Transverse colon (tissue), 4 donors: ENCODE results near the gene GAMT. TPM values are rescaled to one million over a fixed set of nuclear protein-coding genes. Genes with fewer than 3 reads are reported as not detected.

Experiments
- DNase-seq: peaks from one replicate; pipeline ENCODE4 v3.0.0-alpha.2; 2019
- H3K27ac ChIP-seq, 4 donors: fragments of 200-600 bp; sonication (generic); 2 replicates each; pipeline ENCODE4 v1.5.1; 2016 to 2018; ENCODE audit warnings: inconsistent platforms in 4 of 4
- H3K27me3 ChIP-seq: fragments of 200-600 bp; sonication (generic); 2 replicates; pipeline ENCODE4 v1.5.1; 2017; ENCODE audit warnings: inconsistent platforms
- H3K36me3 ChIP-seq, 4 donors: fragments of 200-600 bp; sonication (generic); 2 replicates each; pipeline ENCODE4 v1.5.1; 2017 to 2019; ENCODE audit warnings: inconsistent platforms in 4 of 4
- H3K4me1 ChIP-seq, 4 donors: fragments of 200-600 bp; sonication (generic); 2 replicates each; pipeline ENCODE4 v1.5.1; 2017 to 2020; ENCODE audit warnings: inconsistent platforms in 4 of 4
- H3K4me3 ChIP-seq, 4 donors: fragments of 200-600 bp; sonication (generic); 1 replicate in 1 of 4; 2 replicates in 3 of 4; pipeline versions ENCODE4 v1.5.1 to v1.6.1; 2017 to 2019; ENCODE audit warnings: inconsistent platforms in 4 of 4
- H3K9me3 ChIP-seq, 2 donors: fragments of 200-600 bp; sonication (generic); 2 replicates each; pipeline ENCODE4 v1.5.1; 2017 to 2019; ENCODE audit warnings: inconsistent platforms in 2 of 2
- CTCF ChIP-seq, 5 experiments: fragments of 200-600 bp in 3 of 5; fragments of 450-650 bp in 2 of 5; sonication (generic) in 3 of 5; IDR thresholded peaks; 1 replicate in 2 of 5; 2 replicates in 3 of 5; pipeline ENCODE4 v1.5.1; 2016 to 2017; ENCODE audit warnings: antibody characterized with exemption in 5 of 5, inconsistent platforms in 3 of 5, mild to moderate bottlenecking in 2 of 5, moderate library complexity in 1 of 5
- EP300 ChIP-seq: sonication (generic); formaldehyde crosslinking; IDR thresholded peaks from one replicate; pipeline ENCODE4 v1.6.1; 2017; ENCODE audit warnings: antibody characterized with exemption, low read depth
- POLR2A ChIP-seq: fragments of 450-650 bp; IDR thresholded peaks from one replicate; pipeline ENCODE4 v1.6.1; 2016; ENCODE audit warnings: antibody characterized with exemption, mild to moderate bottlenecking, moderate library complexity
- POLR2AphosphoS5 ChIP-seq, 3 donors: sonication (generic); formaldehyde crosslinking; IDR thresholded peaks; one replicate each; pipeline ENCODE4 v1.6.1; 2016; ENCODE audit warnings: antibody characterized with exemption in 3 of 3
- WGBS, 2 donors: methylation state at CpG; one replicate each; pipeline ENCODE4 v1.1.5; 2018; ENCODE audit warnings: low coverage in 1 of 2; 5-methylcytosine and 5-hydroxymethylcytosine counted together
- in situ Hi-C, 4 donors: fragments of 200-750 bp; cut with MboI; loops; one replicate each; pipeline versions ENCODE4 v1.15.0 to v1.15.1; 2017; ENCODE audit warnings: low sequenced_read_pairs in 3 of 4, low pct_ligation_motif_present in 1 of 4, low pct_unique_long_range_greater_than_20kb in 1 of 4
- intact Hi-C: fragments of 100-400 bp; cut with DNase I; formaldehyde crosslinking; loops from one replicate; pipeline ENCODE4 v1.15.1; 2023; ENCODE audit warnings: low total_unique reads
- total RNA-seq, 4 donors: library from RNA; depleted of rRNA; stranded (reverse); fragments of >200 nt; gene quantifications; one replicate each; pipeline ENCODE4 v1.1.0, GENCODE V29; 2016

GAMT gene
- total RNA-seq, 4 donors from 2014 or later, result 1.4 to 4.4 (median 2.9) TPM

- Histone ChIP-seq H3K9me3 (no peaks in the 10 kb centered on the region), H3K4me3 (no peak overlapping the region), H3K36me3 (peaks cover 0 to 39% (median 18%) of the 10 kb centered on the region in 4 donors), H3K4me1 (peaks cover 6 to 28% (median 19%) of the 10 kb centered on the region in 4 donors), H3K27me3 (no peaks in the 10 kb centered on the region), H3K27ac (no peak overlapping the region)
- 73 to 85% methylated on average over 19 to 21 of the region's 21 CpGs for WGBS, 2 donors
- in situ Hi-C loops (no loop called here), intact Hi-C loops (no loop called here)
- DNase-seq, result no peak
- TF ChIP-seq EP300 (no peak), POLR2A (no peak), CTCF (IDR thresholded peaks at IDR 0.05) (no peak), POLR2AphosphoS5 (IDR thresholded peaks at IDR 0.05) (no peak)
Measured at GRCh38 chr19:1435378-1435989, 34.1 kb upstream of the GAMT start.

DNA sequence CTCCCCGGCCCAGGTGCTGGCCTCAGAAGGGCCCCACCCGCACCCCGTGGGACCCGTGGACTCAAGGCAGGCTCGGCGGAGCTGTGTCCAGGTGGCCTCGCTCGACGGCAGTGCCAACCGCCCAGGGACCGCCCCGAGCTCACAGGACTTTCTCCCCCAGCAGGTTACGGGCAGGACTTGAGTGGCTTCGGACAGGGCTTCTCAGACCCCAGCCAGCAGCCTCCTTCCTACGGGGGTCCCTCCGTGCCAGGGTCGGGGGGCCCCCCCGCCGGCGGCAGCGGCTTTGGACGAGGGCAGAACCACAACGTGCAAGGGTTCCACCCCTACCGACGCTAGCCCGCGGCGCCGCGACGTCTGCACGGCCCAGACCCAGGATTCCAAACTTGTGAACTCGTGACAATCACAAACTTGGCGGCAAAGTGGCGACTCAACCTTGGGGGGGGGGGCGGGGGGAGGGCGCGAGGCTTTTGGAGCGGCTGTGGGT lies 33.3 kb upstream of the GAMT start:
- H3K36me3 ChIP-seq, result peaks cover 0 to 34% (median 16%) of the 10 kb centered on the region in 4 donors
- TF ChIP-seq POLR2A (no peak), EP300 (no peak), CTCF (IDR thresholded peaks at IDR 0.05) (no peak), POLR2AphosphoS5 (IDR thresholded peaks at IDR 0.05) (no peak)
- 93% methylated on average over 33 of the region's 39 CpGs; no CpG with 5 or more reads in 1 of the 2 donors for WGBS, 2 donors
- DNase-seq, result no peak
- no peaks in the 10 kb centered on the region for H3K27me3 ChIP-seq
- no peak overlapping the region for H3K27ac ChIP-seq
- in situ Hi-C loops, result no loop called here
- H3K4me1 ChIP-seq, result peaks cover 6 to 19% (median 14%) of the 10 kb centered on the region in 4 donors
- intact Hi-C loops, result no loop called here
- no peaks in the 10 kb centered on the region for H3K9me3 ChIP-seq
- H3K4me3 ChIP-seq, result no peak overlapping the region

DNA sequence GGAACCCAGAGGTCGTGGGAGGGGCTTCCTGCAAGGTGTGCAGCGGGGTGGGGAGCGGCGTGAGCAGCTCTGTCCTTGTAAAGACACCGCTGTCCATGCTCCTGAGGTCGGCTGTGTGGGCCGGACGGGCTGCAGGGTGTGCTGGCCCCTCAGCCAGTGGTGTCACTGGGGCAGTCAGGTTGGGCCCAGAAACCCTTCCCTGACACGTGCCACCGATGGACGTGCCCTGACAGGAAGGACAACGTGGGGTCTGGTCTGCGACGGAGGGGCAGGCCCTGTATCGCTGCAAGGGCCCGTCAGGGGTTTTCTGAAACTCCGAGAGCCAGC lies 32.7 kb upstream of the GAMT start:
- 92 to 100% methylated on average over 3 to 15 of the region's 17 CpGs for WGBS, 2 donors
- peaks cover 0 to 17% (median 8%) of the 10 kb centered on the region in 4 donors for H3K4me1 ChIP-seq
- peaks cover 0 to 36% (median 19%) of the 10 kb centered on the region in 4 donors for H3K36me3 ChIP-seq
- no peak overlapping the region for H3K4me3 ChIP-seq
- no peak for DNase-seq
- no peaks in the 10 kb centered on the region for H3K27me3 ChIP-seq
- no peak overlapping the region for H3K27ac ChIP-seq
- intact Hi-C loops, result no loop called here
- in situ Hi-C loops, result no loop called here
- no peaks in the 10 kb centered on the region for H3K9me3 ChIP-seq
- no peak for TF ChIP-seq CTCF (IDR thresholded peaks at IDR 0.05)
- TF ChIP-seq POLR2A, result no peak
- TF ChIP-seq EP300, result no peak
- no peak for TF ChIP-seq POLR2AphosphoS5 (IDR thresholded peaks at IDR 0.05)

DNA sequence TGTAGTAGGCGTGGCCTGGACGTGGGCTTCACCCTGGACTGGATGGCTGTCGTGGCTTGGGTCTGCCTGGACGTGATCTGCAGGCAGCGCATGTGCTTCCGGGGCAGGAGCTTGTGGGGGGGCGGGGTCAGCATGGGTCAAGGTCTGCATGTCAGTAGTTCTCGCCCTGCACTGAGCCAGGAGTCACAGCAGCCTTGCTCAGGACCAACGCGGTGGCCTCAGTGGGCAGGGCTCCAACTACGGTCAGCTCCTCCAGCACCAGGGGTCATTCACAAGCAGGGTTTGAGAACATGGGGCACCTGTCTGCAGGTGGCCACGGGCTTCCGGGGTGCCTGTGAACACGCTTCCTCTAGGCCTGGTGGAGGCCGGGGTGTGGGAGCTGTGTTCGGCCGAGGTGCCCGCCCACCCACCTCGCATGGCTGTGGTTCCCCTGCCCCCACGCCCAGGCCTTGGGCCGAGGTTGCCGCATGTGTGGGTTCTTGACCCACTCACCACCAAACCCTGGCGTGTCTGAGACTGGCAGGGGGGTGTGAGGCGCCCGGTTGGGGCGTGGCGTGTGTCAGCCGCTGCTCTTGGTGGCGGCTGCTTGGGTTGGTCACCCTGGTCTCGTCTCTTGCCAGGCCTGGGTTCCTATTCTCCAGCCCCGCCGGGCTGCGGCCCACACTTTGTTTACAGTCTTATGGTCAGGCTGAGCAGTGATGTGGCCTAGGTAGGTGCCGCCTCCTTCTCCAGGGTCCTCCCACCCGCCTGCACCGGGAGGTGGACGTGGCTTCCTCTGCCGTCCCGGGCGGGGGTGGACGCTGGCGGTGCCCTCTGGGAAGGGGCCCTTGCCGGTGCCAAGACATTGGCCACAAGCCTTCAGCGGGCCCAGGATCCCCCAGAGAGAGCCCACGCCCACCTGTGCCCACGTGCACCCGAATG lies 32.0 kb upstream of the GAMT start:
- in situ Hi-C loops, result no loop called here
- Histone ChIP-seq H3K4me3 (no peak overlapping the region), H3K27ac (no peak overlapping the region), H3K27me3 (no peaks in the 10 kb centered on the region), H3K9me3 (no peaks in the 10 kb centered on the region), H3K36me3 (peaks cover 0 to 40% (median 22%) of the 10 kb centered on the region in 4 donors), H3K4me1 (peaks cover 0 to 14% (median 7%) of the 10 kb centered on the region in 4 donors)
- WGBS, 2 donors, result 94% methylated on average over 22 of the region's 47 CpGs; no CpG with 5 or more reads in 1 of the 2 donors
- TF ChIP-seq POLR2A, result no peak
- no peak for TF ChIP-seq EP300
- intact Hi-C loops, result no loop called here
- no peak for DNase-seq
